Measurements from ENCODE around the gene ATP11C.
"Not testable (repeated sequence)": the region's sequence is repeated elsewhere in the genome, so short reads cannot be mapped to it uniquely, and the experiment has no call there.

The ATP11C gene

DNA sequence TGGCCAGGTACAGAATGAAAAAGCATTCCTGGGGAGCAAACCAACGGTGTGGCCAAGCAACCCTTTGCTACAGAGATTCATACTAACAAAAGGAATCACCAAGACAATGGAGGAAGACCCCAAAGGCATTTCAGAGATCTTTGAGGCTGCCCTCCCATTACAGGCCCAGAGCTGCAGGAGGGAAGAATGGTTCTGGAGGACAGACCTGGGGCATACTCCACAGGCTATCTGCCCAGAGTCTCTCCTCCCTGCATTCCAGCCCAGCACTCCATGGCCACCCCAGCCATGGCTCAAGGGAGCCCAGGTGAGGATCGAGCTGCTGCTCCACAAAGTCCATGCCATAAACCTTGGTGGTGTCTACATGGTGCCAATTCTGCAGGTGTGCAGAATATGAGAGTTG is 81.9 kb downstream of the ATP11C start:
- DNase-seq = no peak

DNA sequence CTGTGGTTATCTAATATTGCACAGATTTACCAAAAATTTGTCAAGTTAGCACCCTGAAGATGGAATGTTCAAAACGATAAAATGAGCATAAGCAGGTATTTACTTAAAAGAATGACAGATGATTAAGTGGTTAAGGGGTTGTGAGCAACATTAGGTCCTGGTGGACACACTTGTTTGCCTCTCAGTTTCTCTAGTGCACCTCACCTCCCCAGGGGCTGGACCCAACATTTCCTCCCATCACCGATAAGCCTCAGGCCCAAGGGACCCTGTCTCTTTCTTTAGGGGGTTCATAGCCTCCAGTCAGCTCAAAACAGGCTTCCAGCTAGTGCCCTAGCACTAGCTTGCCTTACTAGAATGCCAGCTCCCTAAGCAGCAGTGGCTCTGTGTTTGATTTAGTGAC is 88.0 kb downstream of the ATP11C start:
- DNase-seq = no peak

- no peak for DNase-seq
Measured at GRCh38 chrX:139844163-139844562, 88.7 kb downstream of the ATP11C start.

GRCh38 chrX:139842326-139843185 is 90.3 kb downstream of the ATP11C start:
- DNase-seq = no peak

- not testable (repeated sequence) for DNase-seq
Measured at GRCh38 chrX:139836335-139836734, 96.5 kb downstream of the ATP11C start.

DNA sequence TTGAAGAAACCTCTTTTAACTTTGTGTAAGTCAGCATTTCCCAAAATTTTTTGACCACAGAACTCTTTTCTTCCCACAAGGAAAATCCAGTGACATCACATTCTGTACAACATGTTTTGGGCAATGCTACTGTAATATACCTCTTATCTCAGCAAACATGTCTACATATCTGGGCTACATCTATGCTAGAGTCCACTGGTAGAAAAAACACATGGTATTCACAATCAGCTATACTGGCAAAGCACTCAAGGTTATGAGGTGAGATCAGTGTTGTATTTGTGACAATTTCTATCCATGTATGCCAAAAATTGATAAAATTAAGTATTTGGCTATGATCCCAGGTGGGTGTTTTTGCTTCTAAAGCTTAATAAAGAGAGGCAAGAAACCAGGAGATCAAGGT is 98.0 kb downstream of the ATP11C start:
- DNase-seq = no peak

- DNase-seq = no peak
Measured at GRCh38 chrX:139832718-139833309, 100.0 kb downstream of the ATP11C start.

GRCh38 chrX:139831675-139832456 is 101.0 kb downstream of the ATP11C start:
- peak; percentile 31 for DNase-seq

DNA sequence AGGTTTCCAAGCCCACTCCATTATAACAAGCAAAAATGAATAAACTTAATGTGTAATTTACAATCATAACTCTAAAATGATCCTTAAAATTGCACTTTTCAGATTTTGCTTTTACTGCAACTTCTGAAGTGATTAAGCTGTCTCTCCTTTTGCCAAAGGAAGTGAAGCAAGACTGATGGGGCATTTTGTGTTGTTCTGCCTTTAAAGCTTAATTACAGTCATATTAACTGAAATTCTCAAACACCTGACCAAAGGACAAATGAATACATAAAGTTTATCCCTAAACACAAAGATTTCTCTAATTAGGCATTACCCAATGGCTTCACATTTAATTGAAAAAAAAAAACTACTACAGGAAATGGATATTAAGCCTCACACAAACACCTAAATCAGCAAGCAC is 101.8 kb downstream of the ATP11C start:
- DNase-seq = no peak

DNA sequence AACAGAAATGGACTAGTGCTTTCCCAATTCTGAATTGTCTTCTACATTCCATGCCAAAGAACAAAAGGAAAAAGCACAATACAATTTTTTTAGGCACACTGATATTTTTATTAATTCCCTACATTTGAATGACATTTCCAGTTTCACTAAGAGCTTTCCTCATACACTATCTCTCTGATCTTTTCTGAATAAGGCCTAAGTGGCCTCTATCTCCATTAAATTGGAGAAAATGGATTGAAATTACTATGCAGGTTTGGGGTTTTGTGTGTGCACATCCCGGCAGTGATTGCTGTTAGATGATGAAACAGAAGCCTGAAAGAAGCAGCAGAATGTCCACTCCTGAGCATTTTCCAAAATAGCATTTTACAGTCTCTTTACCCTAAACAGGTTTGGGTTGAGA is 104.0 kb downstream of the ATP11C start:
- no peak for DNase-seq

DNA sequence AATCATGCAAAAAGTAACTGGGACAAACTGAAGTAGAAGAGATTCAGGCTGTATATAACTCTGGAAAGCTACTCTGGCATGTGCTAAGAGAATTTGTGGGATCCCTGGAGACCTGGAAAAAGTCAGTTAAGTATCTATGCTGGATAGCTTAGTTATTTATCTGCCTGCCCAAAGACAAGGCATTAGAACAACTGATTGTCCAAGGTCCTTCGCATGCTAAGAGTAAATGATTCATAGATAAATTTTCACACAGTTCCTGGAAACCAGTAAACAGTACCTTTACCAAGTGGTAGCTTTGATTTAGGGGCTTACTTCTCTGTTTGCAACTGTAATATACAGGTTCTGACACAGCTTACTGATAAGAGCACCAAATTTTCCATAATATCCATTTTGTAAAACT is 104.8 kb downstream of the ATP11C start:
- no peak for DNase-seq

DNA sequence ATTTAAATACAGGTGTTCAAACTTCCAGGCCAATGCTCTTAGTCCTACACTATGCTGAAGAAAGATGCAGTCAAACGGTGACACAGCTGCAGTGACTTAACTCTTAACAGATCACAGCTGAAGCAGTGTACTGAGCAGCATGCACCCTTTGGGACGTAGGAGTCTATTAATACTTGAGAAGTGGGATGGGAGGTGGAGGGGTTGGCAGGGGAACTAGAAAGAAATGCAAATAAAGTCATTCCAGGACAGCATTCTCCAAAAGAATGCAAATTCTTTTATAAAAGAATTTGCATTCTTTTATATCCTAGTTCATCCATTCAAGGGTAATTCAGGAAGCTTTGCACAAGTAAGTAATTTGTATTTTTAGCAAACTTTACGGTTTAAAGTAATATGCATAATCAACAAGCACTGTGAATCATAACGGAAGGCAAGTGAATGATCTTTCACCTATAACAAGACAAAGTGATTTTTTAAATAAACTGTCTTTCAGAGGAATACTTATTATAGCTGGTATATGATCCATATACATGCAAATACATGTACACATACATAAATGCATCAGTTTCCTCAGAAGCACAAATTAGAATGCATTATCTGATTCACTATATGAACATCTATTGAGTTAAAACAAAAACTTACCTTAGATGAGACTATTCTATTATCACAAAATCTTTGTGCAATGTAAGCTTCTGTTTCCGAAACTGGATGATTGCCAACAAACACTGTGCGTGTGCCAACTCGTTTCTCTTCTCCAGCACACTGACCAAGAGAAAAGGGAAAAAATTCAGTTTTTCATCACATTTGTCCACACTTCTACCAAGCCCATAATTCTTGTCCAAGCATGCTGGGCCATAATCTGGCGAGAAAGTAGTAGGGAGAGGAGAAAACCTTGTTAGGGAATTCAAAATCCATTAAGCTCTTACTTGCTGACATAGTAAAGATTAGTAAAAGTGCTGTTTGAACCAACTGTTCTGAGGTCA is 106.5 kb downstream of the ATP11C start:
- no peak for DNase-seq

DNA sequence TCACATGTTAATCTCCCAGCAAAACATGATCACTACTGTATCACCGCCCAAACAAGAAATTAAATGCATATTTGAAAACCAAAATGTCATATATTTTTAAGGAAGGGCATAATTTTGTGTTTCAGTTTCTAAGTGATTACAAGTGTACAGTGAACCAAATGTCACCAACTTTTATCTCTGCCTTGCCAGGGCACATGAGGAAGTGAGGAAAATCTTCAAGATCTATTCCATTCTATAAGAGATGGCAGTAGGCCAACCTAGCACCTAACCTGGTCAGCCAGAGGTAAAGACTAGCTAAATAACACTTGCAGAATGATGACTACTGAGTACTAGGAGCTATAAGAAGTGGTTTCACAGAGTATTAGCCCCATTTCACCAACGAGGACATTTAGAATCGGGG is 107.2 kb downstream of the ATP11C start:
- no peak for DNase-seq

GRCh38 chrX:139823806-139824205 is 109.0 kb downstream of the ATP11C start:
- no peak for DNase-seq

GRCh38 chrX:139820358-139820984 is 112.4 kb downstream of the ATP11C start:
- no peak for DNase-seq

- DNase-seq = no peak
Measured at GRCh38 chrX:139816204-139816603, 116.6 kb downstream of the ATP11C start.

- DNase-seq = no peak
Measured at GRCh38 chrX:139815771-139816170, 117.1 kb downstream of the ATP11C start.

GRCh38 chrX:139811942-139812629 is 120.8 kb downstream of the ATP11C start:
- DNase-seq = no peak

DNA sequence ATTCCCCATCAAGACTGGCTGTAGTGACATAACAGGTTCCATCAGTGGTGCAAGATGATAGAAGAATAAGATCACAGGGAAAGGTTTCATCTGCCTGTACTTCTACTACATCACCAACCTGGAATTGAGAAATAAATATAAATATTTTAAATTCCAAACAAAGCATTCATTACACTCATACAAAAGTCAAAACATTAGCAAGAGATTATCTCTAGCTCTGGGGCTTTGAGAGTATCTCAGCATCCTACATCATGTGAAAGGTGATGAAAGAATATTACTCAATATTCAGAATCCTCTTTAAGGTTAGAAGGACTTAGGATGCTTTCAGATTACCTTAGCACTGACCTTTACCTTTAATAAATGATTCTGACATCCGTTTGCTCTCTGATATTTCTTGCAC is 128.4 kb downstream of the ATP11C start:
- no peak for DNase-seq

DNA sequence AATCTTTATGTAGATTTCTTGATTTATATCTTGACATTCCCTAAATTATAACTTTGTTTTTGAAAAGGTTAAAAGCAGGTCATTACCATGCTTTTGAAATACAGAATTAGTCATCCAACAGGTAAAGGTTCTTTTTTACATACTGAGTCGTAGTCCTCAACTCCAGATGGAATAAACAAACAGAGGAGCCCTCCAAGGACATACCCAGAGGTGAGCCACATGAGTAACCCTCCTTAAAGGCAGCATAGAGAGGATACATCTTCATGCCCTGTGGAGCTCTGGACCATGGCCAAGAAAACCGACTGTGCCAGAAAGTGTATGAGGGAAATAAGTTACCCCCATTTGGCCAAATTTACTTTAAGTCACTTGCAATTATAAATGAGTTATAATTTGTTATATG is 129.6 kb downstream of the ATP11C start:
- DNase-seq = no peak

DNA sequence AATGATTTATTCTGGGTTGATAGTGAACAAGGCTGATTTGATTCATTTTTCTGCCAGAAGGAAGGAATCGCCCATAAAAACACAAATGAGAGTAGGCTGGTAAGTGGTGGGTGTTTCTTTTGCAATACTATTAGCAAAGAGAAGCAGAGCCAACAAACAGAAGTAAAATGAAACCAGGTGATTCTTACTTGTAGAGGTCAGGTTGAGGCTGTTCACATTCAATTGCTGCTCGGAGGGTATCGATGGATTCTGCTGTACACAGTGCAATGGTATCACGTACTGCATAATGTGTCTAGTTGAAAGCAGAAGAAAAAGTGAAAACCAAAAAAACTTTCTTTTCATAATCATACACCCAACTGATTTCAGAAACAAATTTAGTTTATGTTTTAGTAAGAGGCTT is 130.8 kb downstream of the ATP11C start:
- no peak for DNase-seq
